Nephron progenitor cell (in vitro differentiated cells): ENCODE measurements around the gene ZFP14.
"Not testable (repeated sequence)": the region's sequence is repeated elsewhere in the genome, so short reads cannot be mapped to it uniquely, and the experiment has no call there.

Experiments used
- DNase-seq: peaks from one replicate; pipeline ENCODE4 v3.0.0; 2021
- H3K27ac Mint-ChIP-seq: 2 replicates; pipeline ENCODE4 v1.8.0; 2021; ENCODE audit warnings: mild to moderate bottlenecking, moderate library complexity, mixed read lengths
- H3K27me3 Mint-ChIP-seq: 2 replicates; pipeline ENCODE4 v1.8.0; 2021; ENCODE audit warnings: mild to moderate bottlenecking, low read depth, mixed read lengths; ENCODE audit not compliant: poor library complexity
- H3K36me3 Mint-ChIP-seq: 2 replicates; pipeline ENCODE4 v1.8.0; 2021; ENCODE audit warnings: low read depth, mixed read lengths
- H3K4me1 Mint-ChIP-seq: 2 replicates; pipeline ENCODE4 v1.8.0; 2021; ENCODE audit warnings: mixed read lengths
- H3K4me3 Mint-ChIP-seq: 2 replicates; pipeline ENCODE4 v1.8.0; 2021; ENCODE audit warnings: mild to moderate bottlenecking, moderate library complexity, mixed read lengths
- H3K9me3 Mint-ChIP-seq: 2 replicates; pipeline ENCODE4 v1.8.0; 2021; ENCODE audit warnings: mild to moderate bottlenecking, moderate library complexity, mixed read lengths

ZFP14 gene

GRCh38 chr19:36309759-36310158 lies 69.2 kb downstream of the ZFP14 start:
- not testable (repeated sequence) for DNase-seq, H3K27ac Mint-ChIP-seq, H3K4me1 Mint-ChIP-seq, H3K4me3 Mint-ChIP-seq, H3K27me3 Mint-ChIP-seq
- Mint-ChIP-seq H3K9me3 (peaks cover 22% of the 10 kb centered on the region), H3K36me3 (peaks cover 30% of the 10 kb centered on the region)

- not testable (repeated sequence) for H3K4me1 Mint-ChIP-seq, H3K4me3 Mint-ChIP-seq, H3K27me3 Mint-ChIP-seq, H3K27ac Mint-ChIP-seq, DNase-seq
- Mint-ChIP-seq H3K9me3 (peaks cover 20% of the 10 kb centered on the region), H3K36me3 (peaks cover 25% of the 10 kb centered on the region)
These were observed 69.7 kb downstream of the ZFP14 start for GRCh38 chr19:36309309-36309708.

GRCh38 chr19:36292317-36292716 lies 86.7 kb downstream of the ZFP14 start:
- not testable (repeated sequence) for DNase-seq, H3K9me3 Mint-ChIP-seq, H3K27ac Mint-ChIP-seq, H3K27me3 Mint-ChIP-seq, H3K36me3 Mint-ChIP-seq, H3K4me1 Mint-ChIP-seq
- peak overlapping the region; percentile 32 for H3K4me3 Mint-ChIP-seq
